Spinal cord (tissue), 10 donors: ENCODE data around the gene GPRC5A. TPM values are rescaled to one million over a fixed set of nuclear protein-coding genes. Genes with fewer than 3 reads are reported as not detected.
"Not testable (repeated sequence)": the region's sequence is repeated elsewhere in the genome, so short reads cannot be mapped to it uniquely, and the experiment has no call there.

ENCODE experiments used
- DNase-seq, 6 donors: peaks; one replicate each; pipeline versions ENCODE4 v3.0.0 to v3.0.0-alpha.2; 2013 to 2015; ENCODE audit warnings: low spot score in 6 of 6, low read depth in 4 of 6
- H3K27ac ChIP-seq: one replicate; pipeline ENCODE4 v1.5.1; 2013; ENCODE audit warnings: low read depth, low read length, control low read depth
- H3K27me3 ChIP-seq: one replicate; pipeline ENCODE4 v1.6.1; 2013; ENCODE audit warnings: low read length; ENCODE audit not compliant: control insufficient read depth, insufficient read depth
- H3K36me3 ChIP-seq: one replicate; pipeline ENCODE4 v1.6.1; 2013; ENCODE audit warnings: low read length; ENCODE audit not compliant: control insufficient read depth, insufficient read depth
- H3K4me1 ChIP-seq: one replicate; pipeline ENCODE4 v1.6.1; 2013; ENCODE audit warnings: low read length; ENCODE audit not compliant: control insufficient read depth, insufficient read depth
- H3K4me3 ChIP-seq: one replicate; pipeline ENCODE4 v1.5.1; 2013; ENCODE audit warnings: low read depth, low read length, control low read depth
- H3K9me3 ChIP-seq: one replicate; pipeline ENCODE4 v1.6.1; 2013; ENCODE audit warnings: low read length; ENCODE audit not compliant: control insufficient read depth, insufficient read depth
- WGBS: methylation state at CpG from one replicate; pipeline ENCODE4 v1.1.5; 2013; ENCODE audit warnings: missing lambda C conversion rate; ENCODE audit not compliant: insufficient coverage; 5-methylcytosine and 5-hydroxymethylcytosine counted together
- polyA plus RNA-seq, 2 donors: library from polyadenylated mRNA; unstranded; fragments of 120-200 nt; gene quantifications; one replicate each; pipeline ENCODE4 v1.2.1, GENCODE V29; 2013; ENCODE audit not compliant: insufficient read length in 2 of 2
- total RNA-seq, 2 donors: library from RNA; depleted of rRNA in 1 of 2; stranded (reverse); fragments of 120-200 nt in 1 of 2; fragments of >200 nt in 1 of 2; gene quantifications; one replicate each; pipeline versions ENCODE4 v1.2.3 to v1.2.4, GENCODE V29; 2013 to 2014
- donor health status: healthy.

GPRC5A gene
- total and polyA plus RNA-seq, 4 donors = 0.89 to 5.2 (median 4.2) TPM

GRCh38 chr12:12871587-12872138 lies 19.7 kb upstream of the GPRC5A start:
- Histone ChIP-seq H3K36me3 (no peaks in the 10 kb centered on the region), H3K4me3 (no peak overlapping the region), H3K27me3 (no peaks in the 10 kb centered on the region), H3K27ac (no peak overlapping the region), H3K9me3 (no peaks in the 10 kb centered on the region), H3K4me1 (no peaks in the 10 kb centered on the region)
- DNase-seq = no peak
- WGBS = 92% methylated on average over 5 of the region's 6 CpGs

- no peaks in the 10 kb centered on the region for H3K4me1 ChIP-seq
- WGBS = 85% methylated on average over 6 of the region's 10 CpGs
- no peaks in the 10 kb centered on the region for H3K27me3 ChIP-seq
- no peaks in the 10 kb centered on the region for H3K9me3 ChIP-seq
- H3K36me3 ChIP-seq = no peaks in the 10 kb centered on the region
- no peak for DNase-seq
- no peak overlapping the region for H3K27ac ChIP-seq
- H3K4me3 ChIP-seq = no peak overlapping the region
Measured at GRCh38 chr12:12872139-12872933, 19.0 kb upstream of the GPRC5A start.

GRCh38 chr12:12872934-12873275 lies 18.5 kb upstream of the GPRC5A start:
- peaks cover 3% of the 10 kb centered on the region for H3K4me1 ChIP-seq
- DNase-seq = no peak
- H3K9me3 ChIP-seq = no peaks in the 10 kb centered on the region
- no CpG with 5 or more reads among the region's 2 CpGs for WGBS
- no peak overlapping the region for H3K27ac ChIP-seq
- no peaks in the 10 kb centered on the region for H3K27me3 ChIP-seq
- no peak overlapping the region for H3K4me3 ChIP-seq
- H3K36me3 ChIP-seq = no peaks in the 10 kb centered on the region

- H3K9me3 ChIP-seq = no peaks in the 10 kb centered on the region
- H3K27ac ChIP-seq = no peak overlapping the region
- H3K4me3 ChIP-seq = no peak overlapping the region
- WGBS = no CpG with 5 or more reads among the region's 1 CpG
- peaks cover 4% of the 10 kb centered on the region for H3K4me1 ChIP-seq
- no peak for DNase-seq
- no peaks in the 10 kb centered on the region for H3K36me3 ChIP-seq
- H3K27me3 ChIP-seq = no peaks in the 10 kb centered on the region
Measured at GRCh38 chr12:12874029-12874428, 17.3 kb upstream of the GPRC5A start.

GRCh38 chr12:12875301-12875700 lies 16.1 kb upstream of the GPRC5A start:
- H3K9me3 ChIP-seq, H3K27me3 ChIP-seq, H3K4me1 ChIP-seq, H3K36me3 ChIP-seq, DNase-seq, H3K4me3 ChIP-seq, H3K27ac ChIP-seq: not testable (repeated sequence)
- WGBS = 92% methylated on average over 2 of the region's 10 CpGs

- Histone ChIP-seq H3K4me1 (peaks cover 4% of the 10 kb centered on the region), H3K27me3 (no peaks in the 10 kb centered on the region), H3K9me3 (no peaks in the 10 kb centered on the region), H3K27ac (no peak overlapping the region), H3K36me3 (no peaks in the 10 kb centered on the region), H3K4me3 (no peak overlapping the region)
- 93% methylated on average over 2 of the region's 5 CpGs for WGBS
- DNase-seq = no peak
Measured at GRCh38 chr12:12877153-12877768, 14.1 kb upstream of the GPRC5A start.

- H3K9me3 ChIP-seq = no peaks in the 10 kb centered on the region
- 52% methylated on average over 6 of the region's 9 CpGs for WGBS
- no peak overlapping the region for H3K4me3 ChIP-seq
- no peaks in the 10 kb centered on the region for H3K27me3 ChIP-seq
- peak in 2 of 6 donors; percentile 76 to 78 for DNase-seq
- H3K27ac ChIP-seq = no peak overlapping the region
- peaks cover 4% of the 10 kb centered on the region for H3K4me1 ChIP-seq
- H3K36me3 ChIP-seq = no peaks in the 10 kb centered on the region
Measured at GRCh38 chr12:12877781-12878455, 13.4 kb upstream of the GPRC5A start.

GRCh38 chr12:12880537-12880936 lies 10.8 kb upstream of the GPRC5A start:
- H3K27ac ChIP-seq = no peak overlapping the region
- no peaks in the 10 kb centered on the region for H3K36me3 ChIP-seq
- no peak for DNase-seq
- no peaks in the 10 kb centered on the region for H3K27me3 ChIP-seq
- WGBS = 91% methylated on average over 6 of the region's 6 CpGs
- H3K4me1 ChIP-seq = peaks cover 4% of the 10 kb centered on the region
- H3K9me3 ChIP-seq = no peaks in the 10 kb centered on the region
- H3K4me3 ChIP-seq = no peak overlapping the region

- Histone ChIP-seq H3K27me3 (no peaks in the 10 kb centered on the region), H3K27ac (no peak overlapping the region), H3K9me3 (no peaks in the 10 kb centered on the region), H3K36me3 (no peaks in the 10 kb centered on the region), H3K4me3 (no peak overlapping the region), H3K4me1 (peaks cover 4% of the 10 kb centered on the region)
- no peak for DNase-seq
- WGBS = 84% methylated on average over 6 of the region's 11 CpGs
Measured at GRCh38 chr12:12881151-12881909, 10.0 kb upstream of the GPRC5A start.
